ENCODE measurements around the gene CTNNB1. TPM values are rescaled to one million over a fixed set of nuclear protein-coding genes. Genes with fewer than 3 reads are reported as not detected.

Gene CTNNB1
- total and polyA plus RNA-seq, 4 donors: 63.3 to 265 (median 151) TPM

- DNase-seq (ENCODE audit: low spot score): no peak
- no peaks in the 10 kb centered on the region for H3K36me3 ChIP-seq (ENCODE audit: control insufficient read depth in 4 of 4, insufficient read depth in 3 of 4, low read depth in 1 of 4, low read length in 3 of 4)
- H3K27ac ChIP-seq (ENCODE audit: low read depth in 1 of 2, low read length in 2 of 2): no peak overlapping the region
- no peak overlapping the region for H3K9ac ChIP-seq (ENCODE audit: low read depth in 1 of 2, low read length in 2 of 2)
- H3K4me3 ChIP-seq (ENCODE audit: low read depth in 1 of 3, low read length in 3 of 3): no peak overlapping the region
- no peaks in the 10 kb centered on the region for H3K27me3 ChIP-seq (ENCODE audit: control insufficient read depth in 4 of 4, insufficient read depth in 4 of 4, low read length in 3 of 4)
- H3K4me1 ChIP-seq (ENCODE audit: control insufficient read depth in 4 of 4, insufficient read depth in 4 of 4, low read length in 3 of 4): no peaks in the 10 kb centered on the region
- no peak for TF ChIP-seq NR2F2 (IDR thresholded peaks at IDR 0.05)
- no peak for TF ChIP-seq CTCF (IDR thresholded peaks at IDR 0.05; ENCODE audit: low read depth, low read length, missing input control)
- TF ChIP-seq ATF3 (IDR thresholded peaks at IDR 0.05): no peak
- TF ChIP-seq RAD21 (IDR thresholded peaks at IDR 0.05): no peak
- TF ChIP-seq SP1 (IDR thresholded peaks at IDR 0.05): no peak
- TF ChIP-seq FOXA1 (IDR thresholded peaks at IDR 0.05): no peak
- no peak for TF ChIP-seq GABPA (IDR thresholded peaks at IDR 0.05 in 1 of 2, conservative IDR thresholded peaks at IDR 0.05 in 1 of 2)
- TF ChIP-seq TAF1 (conservative IDR thresholded peaks at IDR 0.05): no peak
- no peak for TF ChIP-seq JUND (IDR thresholded peaks at IDR 0.05)
- no peak for TF ChIP-seq ZBTB33 (IDR thresholded peaks at IDR 0.05)
- no peak for TF ChIP-seq HNF4G (IDR thresholded peaks at IDR 0.05)
- TF ChIP-seq RXRA (IDR thresholded peaks at IDR 0.05): no peak
- TF ChIP-seq FOXA2 (IDR thresholded peaks at IDR 0.05): no peak
- TF ChIP-seq EGR1 (IDR thresholded peaks at IDR 0.05; ENCODE audit: low read depth in 2 of 2): no peak
- TF ChIP-seq HNF4A (conservative IDR thresholded peaks at IDR 0.05): no peak
- TF ChIP-seq MAX (IDR thresholded peaks at IDR 0.05): no peak
- WGBS: 60% methylated on average over 1 of the region's 1 CpG
- no peaks in the 10 kb centered on the region for H3K9me3 ChIP-seq (ENCODE audit: control insufficient read depth in 4 of 4, low read length in 3 of 4)
Measured at GRCh38 chr3:41184394-41184793, 14.9 kb upstream of the CTNNB1 start.

- WGBS: 93% methylated on average over 1 of the region's 1 CpG
Measured at GRCh38 chr3:41186297-41186696, 13.0 kb upstream of the CTNNB1 start.

More at GRCh38 chr3:41186297-41186696, 13.0 kb upstream of the CTNNB1 start:
- no peaks in the 10 kb centered on the region for H3K9me3 ChIP-seq (ENCODE audit: control insufficient read depth in 4 of 4, low read length in 3 of 4)
- H3K4me3 ChIP-seq (ENCODE audit: low read depth in 1 of 3, low read length in 3 of 3): no peak overlapping the region
- H3K27ac ChIP-seq (ENCODE audit: low read depth in 1 of 2, low read length in 2 of 2): no peak overlapping the region
- no peak for DNase-seq (ENCODE audit: low spot score)
- H3K36me3 ChIP-seq (ENCODE audit: control insufficient read depth in 4 of 4, insufficient read depth in 3 of 4, low read depth in 1 of 4, low read length in 3 of 4): no peaks in the 10 kb centered on the region
- no peak for TF ChIP-seq GABPA (IDR thresholded peaks at IDR 0.05 in 1 of 2, conservative IDR thresholded peaks at IDR 0.05 in 1 of 2)
- no peak for TF ChIP-seq ATF3 (IDR thresholded peaks at IDR 0.05)
- no peak for TF ChIP-seq HNF4A (conservative IDR thresholded peaks at IDR 0.05)
- no peak for TF ChIP-seq JUND (IDR thresholded peaks at IDR 0.05)
- no peak for TF ChIP-seq YY1 (IDR thresholded peaks at IDR 0.05)
- no peak for TF ChIP-seq ZBTB33 (IDR thresholded peaks at IDR 0.05)
- TF ChIP-seq FOXA2 (IDR thresholded peaks at IDR 0.05): no peak
- no peak for TF ChIP-seq CTCF (IDR thresholded peaks at IDR 0.05; ENCODE audit: low read depth, low read length, missing input control)
- TF ChIP-seq HNF4G (IDR thresholded peaks at IDR 0.05): no peak
- no peak for TF ChIP-seq MAX (IDR thresholded peaks at IDR 0.05)
- TF ChIP-seq SP1 (IDR thresholded peaks at IDR 0.05): no peak
- TF ChIP-seq TAF1 (conservative IDR thresholded peaks at IDR 0.05): no peak
- no peak for TF ChIP-seq RAD21 (IDR thresholded peaks at IDR 0.05)
- no peak overlapping the region for H3K9ac ChIP-seq (ENCODE audit: low read depth in 1 of 2, low read length in 2 of 2)
- no peaks in the 10 kb centered on the region for H3K4me1 ChIP-seq (ENCODE audit: control insufficient read depth in 4 of 4, insufficient read depth in 4 of 4, low read length in 3 of 4)
- H3K27me3 ChIP-seq (ENCODE audit: control insufficient read depth in 4 of 4, insufficient read depth in 4 of 4, low read length in 3 of 4): no peaks in the 10 kb centered on the region
